ENCODE data around the gene CCDC40.

GRCh38 chr17:80109713-80110446, 73.4 kb downstream of the CCDC40 start:
- TF ChIP-seq, protein P1, sequence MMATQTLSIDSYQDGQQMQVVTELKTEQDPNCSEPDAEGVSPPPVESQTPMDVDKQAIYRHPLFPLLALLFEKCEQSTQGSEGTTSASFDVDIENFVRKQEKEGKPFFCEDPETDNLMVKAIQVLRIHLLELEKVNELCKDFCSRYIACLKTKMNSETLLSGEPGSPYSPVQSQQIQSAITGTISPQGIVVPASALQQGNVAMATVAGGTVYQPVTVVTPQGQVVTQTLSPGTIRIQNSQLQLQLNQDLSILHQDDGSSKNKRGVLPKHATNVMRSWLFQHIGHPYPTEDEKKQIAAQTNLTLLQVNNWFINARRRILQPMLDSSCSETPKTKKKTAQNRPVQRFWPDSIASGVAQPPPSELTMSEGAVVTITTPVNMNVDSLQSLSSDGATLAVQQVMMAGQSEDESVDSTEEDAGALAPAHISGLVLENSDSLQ (IDR thresholded peaks at IDR 0.05), result no peak
- no peak for TF ChIP-seq PAX8 (IDR thresholded peaks at IDR 0.05)
- TF ChIP-seq, protein P2, sequence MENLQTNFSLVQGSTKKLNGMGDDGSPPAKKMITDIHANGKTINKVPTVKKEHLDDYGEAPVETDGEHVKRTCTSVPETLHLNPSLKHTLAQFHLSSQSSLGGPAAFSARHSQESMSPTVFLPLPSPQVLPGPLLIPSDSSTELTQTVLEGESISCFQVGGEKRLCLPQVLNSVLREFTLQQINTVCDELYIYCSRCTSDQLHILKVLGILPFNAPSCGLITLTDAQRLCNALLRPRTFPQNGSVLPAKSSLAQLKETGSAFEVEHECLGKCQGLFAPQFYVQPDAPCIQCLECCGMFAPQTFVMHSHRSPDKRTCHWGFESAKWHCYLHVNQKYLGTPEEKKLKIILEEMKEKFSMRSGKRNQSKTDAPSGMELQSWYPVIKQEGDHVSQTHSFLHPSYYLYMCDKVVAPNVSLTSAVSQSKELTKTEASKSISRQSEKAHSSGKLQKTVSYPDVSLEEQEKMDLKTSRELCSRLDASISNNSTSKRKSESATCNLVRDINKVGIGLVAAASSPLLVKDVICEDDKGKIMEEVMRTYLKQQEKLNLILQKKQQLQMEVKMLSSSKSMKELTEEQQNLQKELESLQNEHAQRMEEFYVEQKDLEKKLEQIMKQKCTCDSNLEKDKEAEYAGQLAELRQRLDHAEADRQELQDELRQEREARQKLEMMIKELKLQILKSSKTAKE (IDR thresholded peaks at IDR 0.05; ENCODE audit: low read depth, poor library complexity, severe bottlenecking), result no peak
- TF ChIP-seq TCF7 (IDR thresholded peaks at IDR 0.05; ENCODE audit: borderline replicate concordance), result no peak
